ENCODE measurements around the gene ATP11C.

DNA sequence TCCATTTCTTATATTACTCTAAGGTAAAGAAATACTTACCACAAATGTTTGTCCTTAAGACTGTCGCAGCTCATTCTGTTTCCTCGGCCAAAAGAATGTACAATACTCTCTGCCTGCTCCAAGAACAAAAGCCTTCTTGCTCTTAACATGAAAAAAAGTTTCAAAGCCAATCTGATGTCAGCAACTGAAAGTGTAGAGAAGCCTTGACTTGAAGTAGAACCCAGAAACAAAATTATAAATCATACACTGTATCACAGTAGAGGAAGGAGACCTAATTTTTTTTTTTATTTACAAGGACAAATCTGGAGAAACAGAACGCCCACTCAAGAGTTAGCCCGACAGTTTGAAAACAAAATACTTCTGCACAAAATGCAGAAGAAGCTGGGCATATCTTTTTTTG lies 224.8 kb downstream of the ATP11C start, which contains the start of gene MCF2:
- TF ChIP-seq CTCF (IDR thresholded peaks at IDR 0.05; ENCODE audit: poor library complexity) (no peak), EZH2 (IDR thresholded peaks at IDR 0.05; ENCODE audit: borderline replicate concordance) (no peak)

Measured in hepatocyte (in vitro differentiated cells).